Measurements from ENCODE around the gene PGLYRP3. TPM values are rescaled to one million over a fixed set of nuclear protein-coding genes. Genes with fewer than 3 reads are reported as not detected.

Gene PGLYRP3
- total and polyA plus RNA-seq, 9 of the 15 experiments (the other 6 are each of a cell fraction or from before 2014, with no cell fraction given): not detected

- TF ChIP-seq AFF1 (IDR thresholded peaks at IDR 0.05; ENCODE audit: low read depth in 1 of 2, partially characterized antibody in 2 of 2): no peak
- TF ChIP-seq E2F4 (CRISPR knock-in tag; IDR thresholded peaks at IDR 0.05; ENCODE audit: low read depth): no peak
- TF ChIP-seq MGA (IDR thresholded peaks at IDR 0.05): no peak
- TF ChIP-seq CBFA2T2 (conservative IDR thresholded peaks at IDR 0.05): no peak
- TF ChIP-seq PRDM10 (IDR thresholded peaks at IDR 0.05; ENCODE audit: partially characterized antibody): no peak
- TF ChIP-seq NFE2L1 (tag; IDR thresholded peaks at IDR 0.05; ENCODE audit: borderline replicate concordance, low read depth): no peak
Measured at GRCh38 chr1:153352523-153352922, 39.8 kb upstream of the PGLYRP3 start (continued).

Data from K562 (cell line).